SIG-M5 (cell line): ENCODE data around the gene SKP2.

Source experiments
- DNase-seq: peaks from one replicate; lab custom pipeline; 2025; lab: John Stamatoyannopoulos, UW

The SKP2 gene

DNA sequence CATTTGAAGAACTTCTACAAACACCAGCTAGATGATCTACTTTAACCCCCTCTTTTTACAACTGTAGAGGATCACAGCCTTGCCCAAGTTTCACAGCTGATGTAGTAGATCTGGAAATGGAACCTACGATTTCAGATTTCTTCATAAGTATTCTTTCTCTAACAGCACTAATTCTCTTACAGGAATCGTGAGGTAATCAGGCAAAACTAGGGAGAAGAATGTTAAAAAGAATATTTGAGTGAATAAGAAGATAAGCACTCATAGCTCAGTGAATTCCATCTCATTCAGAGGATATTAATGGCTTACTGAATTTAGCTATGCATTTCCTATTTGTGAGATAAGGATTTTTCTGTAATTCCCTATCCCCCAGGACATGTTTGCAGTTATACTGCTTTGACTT is 47.7 kb downstream of the SKP2 start:
- DNase-seq: no peak

GRCh38 chr5:36200513-36200912 is 48.6 kb downstream of the SKP2 start:
- no peak for DNase-seq

- no peak for DNase-seq
These were observed 50.6 kb downstream of the SKP2 start for GRCh38 chr5:36202521-36202961.

DNA sequence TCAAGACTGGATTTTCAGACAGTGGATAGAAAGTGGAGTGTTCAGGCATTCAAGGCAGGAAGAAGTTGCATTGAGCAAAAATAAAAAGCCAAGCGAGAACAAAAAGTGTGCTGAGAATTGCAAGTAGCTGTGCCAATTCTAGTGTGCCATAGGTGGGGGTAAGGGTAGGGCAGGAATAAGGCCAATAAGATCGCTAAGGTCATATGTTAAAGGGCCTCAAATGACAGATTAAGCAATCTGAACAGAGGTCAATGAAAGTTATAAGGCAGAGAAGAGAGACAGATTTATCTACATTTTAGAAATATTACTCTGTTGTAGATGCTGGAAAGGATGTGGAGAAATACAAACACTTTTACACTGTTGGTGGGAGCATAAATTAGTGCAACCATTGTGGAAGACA is 53.4 kb downstream of the SKP2 start:
- no peak for DNase-seq

GRCh38 chr5:36206913-36207312 is 55.0 kb downstream of the SKP2 start:
- no peak for DNase-seq

- no peak for DNase-seq
These were observed 56.9 kb downstream of the SKP2 start for GRCh38 chr5:36208786-36209185.

GRCh38 chr5:36209664-36210063 is 57.8 kb downstream of the SKP2 start:
- DNase-seq: no peak

DNA sequence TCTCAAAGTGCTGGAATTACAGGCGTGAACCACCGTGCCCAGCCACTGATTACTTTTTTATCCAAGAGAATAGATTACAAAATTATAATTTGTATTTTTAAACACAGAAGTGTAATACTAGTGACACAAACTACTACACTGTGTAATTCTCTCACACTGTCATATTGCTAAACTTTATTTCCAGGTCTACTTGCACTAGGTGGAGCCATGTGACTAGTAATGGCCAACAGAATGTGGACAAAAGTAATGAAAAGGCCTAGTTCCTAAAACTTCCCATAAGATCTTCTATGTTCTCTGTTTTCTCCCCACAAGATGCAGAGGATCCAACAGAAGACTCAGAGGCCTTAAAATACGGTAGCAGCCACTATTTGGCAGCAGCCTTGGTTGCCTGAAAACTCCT is 62.5 kb downstream of the SKP2 start:
- DNase-seq: no peak

GRCh38 chr5:36215910-36216309 is 64.0 kb downstream of the SKP2 start:
- DNase-seq: no peak

- DNase-seq: no peak
These were observed 65.7 kb downstream of the SKP2 start for GRCh38 chr5:36217567-36217966.

- DNase-seq: no peak
These were observed 66.1 kb downstream of the SKP2 start for GRCh38 chr5:36217988-36218387.

- no peak for DNase-seq
These were observed 70.7 kb downstream of the SKP2 start for GRCh38 chr5:36222620-36223019.

DNA sequence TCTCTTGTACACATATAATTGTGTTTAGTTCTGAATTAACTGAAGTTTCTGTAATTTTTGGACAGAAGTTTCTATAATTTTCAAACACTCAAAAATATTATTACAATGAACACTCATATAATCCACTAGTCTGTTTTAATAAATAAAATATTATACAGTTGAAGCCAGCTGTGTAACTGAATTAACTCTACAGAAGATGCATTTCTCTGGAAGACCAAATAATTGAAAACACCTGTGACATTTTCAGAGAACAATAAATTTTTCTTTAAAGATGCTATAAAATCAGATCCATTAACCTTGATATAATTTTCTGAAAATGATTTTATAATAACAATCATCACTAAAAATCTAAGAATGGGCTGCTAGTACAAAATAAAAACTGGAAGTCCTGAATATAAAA is 75.1 kb downstream of the SKP2 start:
- no peak for DNase-seq

- DNase-seq: no peak
These were observed 76.6 kb downstream of the SKP2 start for GRCh38 chr5:36228505-36228904.

- no peak for DNase-seq
These were observed 78.4 kb downstream of the SKP2 start for GRCh38 chr5:36230151-36230790.

DNA sequence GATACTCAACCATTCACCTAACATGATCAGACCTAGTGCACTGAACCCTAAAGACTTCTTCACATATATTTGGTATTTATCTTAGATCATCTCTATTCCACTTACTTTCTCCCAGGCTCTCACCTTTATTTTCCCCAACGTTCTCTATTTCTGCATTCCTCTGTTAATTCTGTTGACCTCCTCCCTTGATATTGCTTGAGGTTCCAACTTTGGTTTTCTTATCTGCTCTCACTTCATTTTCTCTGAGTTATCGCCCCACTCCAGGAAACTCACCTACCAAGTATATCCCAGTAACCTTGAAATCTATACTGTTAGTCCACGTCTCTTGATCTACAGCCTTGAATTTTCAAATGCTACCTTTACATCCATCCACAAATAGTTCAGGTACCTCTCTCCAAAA is 80.6 kb downstream of the SKP2 start:
- no peak for DNase-seq
